Activated CD8-positive, alpha-beta memory T cell treated with anti-CD3 and anti-CD28 coated beads, Interleukin-2, amount 10 ng/mL, durations not matched to agents 7 days and 5 days (primary cell): Measurements from ENCODE around the gene TTLL4. TPM values are rescaled to one million over a fixed set of nuclear protein-coding genes. Genes with fewer than 3 reads are reported as not detected.
"Not testable (repeated sequence)": the region's sequence is repeated elsewhere in the genome, so short reads cannot be mapped to it uniquely, and the experiment has no call there.

ENCODE experiments used
- ATAC-seq: fragments of 150-1000 bp; cut with Tn5 transposase; one replicate; pipeline ENCODE4 v1.10.0; 2021; ENCODE audit warnings: moderate library complexity
- CTCF ChIA-PET: fragments of 350-600 bp; sonication (Branson Sonifier 250); formaldehyde crosslinking; loops from one replicate; lab custom pipeline; 2021; ENCODE audit warnings: antibody characterized with exemption; lab: Charles Lee
- DNase-seq: peaks from one replicate; pipeline ENCODE4 v3.0.0-alpha.2; 2020
- H3K27ac Mint-ChIP-seq: one replicate; pipeline ENCODE4 v1.8.0; 2021; ENCODE audit warnings: mild to moderate bottlenecking, mixed read lengths
- H3K27me3 Mint-ChIP-seq: one replicate; pipeline ENCODE4 v1.8.0; 2021; ENCODE audit warnings: mixed read lengths
- H3K36me3 Mint-ChIP-seq: one replicate; pipeline ENCODE4 v1.8.0; 2021; ENCODE audit warnings: mild to moderate bottlenecking, mixed read lengths
- H3K4me1 Mint-ChIP-seq: one replicate; pipeline ENCODE4 v1.8.0; 2021; ENCODE audit warnings: mixed read lengths
- H3K4me3 Mint-ChIP-seq: one replicate; pipeline ENCODE4 v1.8.0; 2021; ENCODE audit warnings: mild to moderate bottlenecking, moderate library complexity, mixed read lengths
- H3K9me3 Mint-ChIP-seq: one replicate; pipeline ENCODE4 v1.8.0; 2022; ENCODE audit warnings: low read depth, mixed read lengths
- total RNA-seq, 2 experiments: library from RNA; stranded (reverse); gene quantifications; one replicate each; pipeline ENCODE4 v1.2.3, GENCODE V29; 2021

The TTLL4 gene, protein sequence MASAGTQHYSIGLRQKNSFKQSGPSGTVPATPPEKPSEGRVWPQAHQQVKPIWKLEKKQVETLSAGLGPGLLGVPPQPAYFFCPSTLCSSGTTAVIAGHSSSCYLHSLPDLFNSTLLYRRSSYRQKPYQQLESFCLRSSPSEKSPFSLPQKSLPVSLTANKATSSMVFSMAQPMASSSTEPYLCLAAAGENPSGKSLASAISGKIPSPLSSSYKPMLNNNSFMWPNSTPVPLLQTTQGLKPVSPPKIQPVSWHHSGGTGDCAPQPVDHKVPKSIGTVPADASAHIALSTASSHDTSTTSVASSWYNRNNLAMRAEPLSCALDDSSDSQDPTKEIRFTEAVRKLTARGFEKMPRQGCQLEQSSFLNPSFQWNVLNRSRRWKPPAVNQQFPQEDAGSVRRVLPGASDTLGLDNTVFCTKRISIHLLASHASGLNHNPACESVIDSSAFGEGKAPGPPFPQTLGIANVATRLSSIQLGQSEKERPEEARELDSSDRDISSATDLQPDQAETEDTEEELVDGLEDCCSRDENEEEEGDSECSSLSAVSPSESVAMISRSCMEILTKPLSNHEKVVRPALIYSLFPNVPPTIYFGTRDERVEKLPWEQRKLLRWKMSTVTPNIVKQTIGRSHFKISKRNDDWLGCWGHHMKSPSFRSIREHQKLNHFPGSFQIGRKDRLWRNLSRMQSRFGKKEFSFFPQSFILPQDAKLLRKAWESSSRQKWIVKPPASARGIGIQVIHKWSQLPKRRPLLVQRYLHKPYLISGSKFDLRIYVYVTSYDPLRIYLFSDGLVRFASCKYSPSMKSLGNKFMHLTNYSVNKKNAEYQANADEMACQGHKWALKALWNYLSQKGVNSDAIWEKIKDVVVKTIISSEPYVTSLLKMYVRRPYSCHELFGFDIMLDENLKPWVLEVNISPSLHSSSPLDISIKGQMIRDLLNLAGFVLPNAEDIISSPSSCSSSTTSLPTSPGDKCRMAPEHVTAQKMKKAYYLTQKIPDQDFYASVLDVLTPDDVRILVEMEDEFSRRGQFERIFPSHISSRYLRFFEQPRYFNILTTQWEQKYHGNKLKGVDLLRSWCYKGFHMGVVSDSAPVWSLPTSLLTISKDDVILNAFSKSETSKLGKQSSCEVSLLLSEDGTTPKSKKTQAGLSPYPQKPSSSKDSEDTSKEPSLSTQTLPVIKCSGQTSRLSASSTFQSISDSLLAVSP
- 10 to 100 TPM; 39.6 to 40.4 TPM for total RNA-seq

DNA sequence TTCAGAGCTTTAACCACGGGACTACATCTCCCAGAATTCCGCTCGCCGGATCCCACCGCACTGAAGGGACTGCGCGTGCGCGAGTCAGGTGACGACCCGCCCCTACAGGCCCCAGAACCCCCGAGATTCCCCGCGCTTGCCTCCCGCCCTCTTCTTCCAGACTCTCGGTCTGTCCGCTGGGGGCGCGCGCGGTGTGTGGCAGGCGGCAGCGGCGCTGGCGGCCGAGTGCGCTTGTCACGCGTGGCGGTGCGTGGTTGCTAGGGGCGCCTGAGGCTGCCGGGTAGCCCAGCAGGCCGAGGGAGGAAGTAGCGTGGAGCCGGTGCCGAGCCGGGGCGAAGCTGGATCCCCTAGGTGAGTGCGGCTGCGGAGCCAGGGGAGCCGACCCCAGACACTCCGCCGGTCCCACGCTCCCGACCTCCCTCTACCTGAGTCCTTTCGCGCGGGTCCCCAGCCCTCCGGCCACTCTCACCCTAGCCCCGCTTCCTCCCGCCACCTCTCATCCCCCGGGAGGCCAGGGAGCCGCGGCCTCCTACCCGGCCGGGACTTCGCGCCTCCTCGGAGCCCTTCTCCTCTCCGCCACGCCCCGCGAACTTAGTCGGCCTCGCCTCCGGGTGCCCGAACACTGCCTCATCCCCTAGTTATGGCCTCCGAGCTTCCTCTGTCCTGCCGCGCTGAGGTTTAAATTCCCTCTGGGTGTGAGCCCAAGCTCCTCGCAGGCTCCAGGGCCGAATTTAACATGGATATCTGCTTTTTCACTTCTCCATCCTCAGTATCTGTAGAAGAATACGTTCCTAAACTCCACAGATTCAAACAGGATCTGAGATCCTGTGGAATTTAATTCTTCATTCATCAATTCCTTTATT lies at the start of gene TTLL4:
TSS of gene TTLL4 (plus strand) at position 149 of the 863 bp plus-strand sequence. CDS start 26,842 bp downstream, outside the sequence.
- Mint-ChIP-seq H3K27ac (peak within 1 kb of the TSS; percentile 80), H3K4me3 (peak within 1 kb of the TSS; percentile 90), H3K36me3 (peaks cover 4% of the 10 kb centered on the region), H3K27me3 (peaks cover 7% of the 10 kb centered on the region), H3K9me3 (no peaks in the 10 kb centered on the region), H3K4me1 (peaks cover 52% of the 10 kb centered on the region)
- CTCF ChIA-PET = interaction anchor here (0.6 to 3.2 kb wide), 25 partner anchors 9 to 584 kb away, joined by 3 to 24 read pairs (median 4); partner anchors contain the start of genes BCS1L, RNF25, STK36 and WNT10A
- DNase-seq (peak; percentile 98), ATAC-seq (peak; percentile 95)

DNA sequence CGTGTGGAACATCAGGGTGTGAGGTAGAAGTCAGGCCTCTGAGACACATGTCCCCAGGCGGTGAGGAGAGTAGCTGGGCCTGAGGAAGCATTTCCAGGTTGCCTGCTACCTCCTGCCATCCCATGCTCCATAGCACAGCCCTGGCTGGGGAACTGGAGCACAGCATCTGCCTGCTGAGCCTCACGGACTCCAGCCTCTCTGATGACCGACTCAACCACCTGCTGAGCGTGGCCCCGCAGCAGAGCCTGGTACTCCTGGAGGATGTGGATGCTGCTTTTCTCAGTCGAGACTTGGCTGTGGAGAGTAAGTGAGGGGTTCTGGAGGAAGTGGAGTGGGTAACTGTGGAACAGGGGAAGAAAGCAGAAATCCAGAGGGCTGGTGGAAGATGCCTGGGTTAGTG lies 48.3 kb upstream of the TTLL4 start:
- CTCF ChIA-PET = interaction anchor here (6.9 kb wide), 1 partner anchor 13 kb away, joined by 40 read pairs; no protein-coding TSS in a partner anchor
- no peak overlapping the region for H3K27ac Mint-ChIP-seq
- H3K36me3 Mint-ChIP-seq = peaks cover 34% of the 10 kb centered on the region
- DNase-seq (no peak), ATAC-seq (no peak)
- no peaks in the 10 kb centered on the region for H3K9me3 Mint-ChIP-seq
- H3K4me1 Mint-ChIP-seq = peaks cover 33% of the 10 kb centered on the region
- H3K4me3 Mint-ChIP-seq = no peak overlapping the region
- no peaks in the 10 kb centered on the region for H3K27me3 Mint-ChIP-seq

DNA sequence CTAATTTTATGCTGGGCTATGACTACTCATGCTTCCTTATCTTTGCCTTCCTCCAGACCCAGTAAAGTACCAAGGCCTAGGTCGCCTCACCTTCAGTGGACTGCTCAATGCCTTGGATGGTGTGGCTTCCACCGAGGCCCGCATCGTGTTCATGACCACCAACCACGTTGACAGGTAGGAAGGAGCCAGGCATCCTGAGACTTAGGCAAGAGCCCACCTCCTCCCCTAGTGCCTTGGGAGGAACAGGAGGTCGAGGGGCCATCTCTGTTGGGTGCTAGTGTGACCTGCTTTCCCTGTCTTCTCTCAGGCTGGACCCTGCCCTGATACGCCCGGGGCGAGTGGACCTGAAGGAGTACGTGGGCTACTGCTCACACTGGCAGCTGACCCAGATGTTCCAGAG lies 47.8 kb upstream of the TTLL4 start:
- ATAC-seq (no peak), DNase-seq (no peak)
- H3K4me1 Mint-ChIP-seq = peaks cover 30% of the 10 kb centered on the region
- peaks cover 34% of the 10 kb centered on the region for H3K36me3 Mint-ChIP-seq
- no peaks in the 10 kb centered on the region for H3K9me3 Mint-ChIP-seq
- H3K27me3 Mint-ChIP-seq = no peaks in the 10 kb centered on the region
- no peak overlapping the region for H3K4me3 Mint-ChIP-seq
- CTCF ChIA-PET = interaction anchor here (6.9 kb wide), 1 partner anchor 14 kb away, joined by 40 read pairs; no protein-coding TSS in a partner anchor
- no peak overlapping the region for H3K27ac Mint-ChIP-seq

DNA sequence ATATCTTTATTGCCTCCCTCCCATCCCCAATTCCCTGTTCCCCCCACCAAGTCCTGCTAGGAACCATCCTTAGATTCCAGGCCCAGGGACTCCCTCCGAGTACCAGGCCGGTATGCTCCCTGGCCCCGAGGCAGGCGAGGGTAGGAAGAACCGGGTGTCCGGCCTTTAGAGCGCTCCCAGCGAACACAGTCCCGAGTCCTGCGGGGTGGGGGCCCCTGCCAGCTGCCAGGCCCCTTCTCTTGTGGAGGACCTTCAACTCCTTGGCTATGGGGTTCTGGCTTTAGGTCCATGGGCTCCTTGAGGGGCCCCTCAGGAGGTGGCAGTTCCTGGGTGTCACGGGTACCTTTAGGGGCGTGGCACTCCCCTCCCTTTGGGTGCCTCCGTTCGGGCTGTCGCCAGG lies 46.7 kb upstream of the TTLL4 start:
- CTCF ChIA-PET = interaction anchor here (1.0 kb wide), 1 partner anchor 184 kb away, joined by 3 read pairs; no protein-coding TSS in a partner anchor
- no peak for ATAC-seq
- no peak overlapping the region for H3K27ac Mint-ChIP-seq

DNA sequence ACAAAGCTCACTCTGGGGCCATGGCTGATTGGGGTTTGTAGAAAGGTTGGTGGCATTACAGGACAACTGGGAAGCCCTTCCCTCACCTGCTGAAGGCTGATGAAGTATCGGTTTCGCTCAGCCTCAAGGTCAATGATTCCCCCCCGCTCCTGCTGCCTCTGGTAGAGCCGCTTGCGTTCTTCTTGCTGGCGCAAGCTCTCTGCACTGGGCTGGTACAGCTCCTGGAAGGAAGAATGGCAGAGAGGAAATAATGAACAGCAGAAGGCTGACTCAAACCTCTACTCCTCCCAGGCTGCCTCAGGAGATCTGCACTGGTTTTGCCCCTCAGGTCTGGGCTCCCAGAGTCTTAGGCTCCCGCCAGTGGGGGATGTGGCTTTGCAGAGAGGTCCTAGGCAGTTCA lies 46.0 kb upstream of the TTLL4 start:
- H3K9me3 Mint-ChIP-seq = no peaks in the 10 kb centered on the region
- CTCF ChIA-PET = interaction anchor here (1.0 kb wide), 1 partner anchor 183 kb away, joined by 3 read pairs; no protein-coding TSS in a partner anchor
- H3K27ac Mint-ChIP-seq = no peak overlapping the region
- ATAC-seq = no peak
- peaks cover 20% of the 10 kb centered on the region for H3K4me1 Mint-ChIP-seq
- no peaks in the 10 kb centered on the region for H3K27me3 Mint-ChIP-seq
- H3K4me3 Mint-ChIP-seq = no peak overlapping the region
- H3K36me3 Mint-ChIP-seq = peaks cover 34% of the 10 kb centered on the region
- no peak for DNase-seq

More for the DNA sequence above, 46.7 kb upstream of the TTLL4 start:
- peaks cover 34% of the 10 kb centered on the region for H3K36me3 Mint-ChIP-seq
- no peaks in the 10 kb centered on the region for H3K9me3 Mint-ChIP-seq
- no peak for DNase-seq
- no peaks in the 10 kb centered on the region for H3K27me3 Mint-ChIP-seq
- no peak overlapping the region for H3K4me3 Mint-ChIP-seq
- H3K4me1 Mint-ChIP-seq = peaks cover 20% of the 10 kb centered on the region

DNA sequence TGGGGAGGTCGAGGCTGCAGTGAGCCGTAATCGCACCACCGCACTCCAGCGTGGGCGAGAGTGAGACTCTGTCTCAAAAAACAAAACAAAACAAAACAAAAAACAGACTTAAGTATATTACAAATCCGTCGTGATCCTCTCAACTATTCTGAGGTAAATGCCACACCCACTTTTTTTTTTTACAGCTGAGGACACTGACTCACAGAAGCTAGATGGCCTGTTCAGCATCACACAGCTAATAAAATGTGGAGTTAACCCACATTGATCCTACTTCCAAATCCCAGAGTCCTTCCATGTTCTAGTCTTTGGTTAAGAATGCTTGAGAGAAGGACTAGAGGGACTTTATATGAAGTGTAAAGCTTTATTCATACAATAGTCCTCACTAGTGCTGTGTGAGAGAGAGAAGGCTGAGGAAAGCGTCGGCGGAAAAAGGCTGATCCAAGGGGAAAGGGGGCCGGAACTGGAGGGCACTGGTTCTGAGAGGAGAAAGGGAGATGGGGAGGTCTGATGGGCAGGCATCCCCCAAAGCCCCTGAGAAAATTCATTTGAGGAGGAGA lies 39.5 kb upstream of the TTLL4 start:
- H3K4me3 Mint-ChIP-seq = peak overlapping the region; percentile 98
- H3K27ac Mint-ChIP-seq = peak overlapping the region; percentile 91
- peak; percentile 7 for ATAC-seq
- H3K36me3 Mint-ChIP-seq = peaks cover 10% of the 10 kb centered on the region
- no peaks in the 10 kb centered on the region for H3K27me3 Mint-ChIP-seq
- H3K4me1 Mint-ChIP-seq = peaks cover 24% of the 10 kb centered on the region
- DNase-seq = no peak
- H3K9me3 Mint-ChIP-seq = no peaks in the 10 kb centered on the region
- CTCF ChIA-PET = interaction anchor here (0.8 to 4.2 kb wide), 7 partner anchors 10 to 226 kb away, joined by 3 to 31 read pairs (median 4); partner anchors contain the start of genes BCS1L, TTLL4 and ZNF142

DNA sequence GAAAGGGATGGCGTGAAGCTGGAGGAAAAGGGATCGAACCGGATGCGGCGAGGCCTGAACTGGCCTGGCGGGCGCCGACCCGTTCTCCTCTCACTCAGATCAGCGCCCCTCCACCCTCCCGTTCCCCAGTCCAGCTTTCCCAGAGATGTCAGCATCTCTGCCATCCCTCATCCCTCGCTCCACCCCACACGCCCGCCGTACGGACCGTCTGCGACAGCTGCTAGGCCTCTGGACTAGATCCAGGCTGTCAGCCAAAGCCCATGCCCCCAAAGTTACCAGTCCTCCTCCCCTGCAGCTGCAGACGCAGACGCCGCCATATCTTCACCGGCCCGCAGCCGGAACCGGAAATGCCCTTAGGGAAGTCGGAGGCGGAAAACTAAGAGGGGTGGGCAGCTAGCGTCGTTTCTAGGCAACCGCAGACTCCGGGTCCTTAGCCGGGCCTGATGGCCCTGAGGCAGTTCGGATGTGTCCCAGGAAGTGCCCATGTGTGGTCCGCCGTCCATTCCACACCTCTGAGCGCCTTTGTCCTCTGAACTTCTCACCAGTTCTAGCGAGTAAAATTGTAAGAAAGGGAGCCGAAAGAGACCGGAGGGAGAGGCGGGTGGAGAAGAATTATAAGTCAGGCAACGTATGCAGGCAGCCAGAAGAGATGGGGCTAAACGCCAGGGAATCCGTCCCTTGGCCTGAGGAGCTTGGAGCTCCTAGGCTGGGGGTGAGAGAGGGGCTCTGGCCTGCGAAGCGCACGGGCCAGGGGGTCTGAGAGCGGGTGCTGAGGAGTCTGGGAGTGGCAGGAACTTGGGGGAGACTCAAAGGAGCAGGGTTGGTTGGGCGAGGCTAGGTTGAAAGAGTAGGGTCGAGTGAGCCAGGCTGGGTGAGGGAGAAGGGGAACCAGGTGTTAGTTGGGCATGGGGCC lies 38.7 kb upstream of the TTLL4 start, which contains the start of the genes RNF25 and STK36:
TSS of gene RNF25 (minus strand) at position 349 of the 913 bp plus-strand sequence. CDS start at position 317, 32 bp downstream.
TSS of gene STK36 (plus strand) at position 433 of the 913 bp plus-strand sequence. CDS start 744 bp downstream, outside the sequence.
- ATAC-seq (peak; percentile 97), DNase-seq (peak; percentile 89)
- CTCF ChIA-PET = interaction anchor here (0.8 to 4.2 kb wide), 8 partner anchors 10 to 226 kb away, joined by 3 to 31 read pairs (median 4); partner anchors contain the start of genes BCS1L, TTLL4 and ZNF142
- Mint-ChIP-seq H3K27me3 (no peaks in the 10 kb centered on the region), H3K9me3 (no peaks in the 10 kb centered on the region), H3K36me3 (peaks cover 9% of the 10 kb centered on the region), H3K4me3 (peak within 1 kb of the TSS; percentile 98), H3K27ac (peak within 1 kb of the TSS; percentile 91), H3K4me1 (peaks cover 24% of the 10 kb centered on the region)

DNA sequence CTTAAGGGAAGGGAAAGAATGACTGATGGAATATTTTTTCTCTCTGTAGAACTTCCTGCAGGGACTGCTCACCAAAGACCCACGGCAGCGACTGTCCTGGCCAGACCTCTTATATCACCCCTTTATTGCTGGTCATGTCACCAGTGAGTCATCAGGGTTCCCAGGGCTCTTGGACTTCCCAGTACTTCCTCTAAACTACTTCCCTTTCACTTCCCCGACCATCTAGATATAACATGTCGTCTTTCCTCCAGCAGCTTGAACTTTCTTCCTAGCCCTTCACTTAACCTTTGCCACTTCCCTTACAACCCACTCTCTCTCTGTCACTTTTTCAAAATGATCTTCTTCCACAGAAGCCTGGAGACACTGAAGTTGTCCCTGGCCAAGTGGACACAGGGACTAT lies 31.5 kb upstream of the TTLL4 start:
- ATAC-seq (no peak), DNase-seq (no peak)
- H3K27ac Mint-ChIP-seq = no peak overlapping the region
- CTCF ChIA-PET = no interaction called here
- no peaks in the 10 kb centered on the region for H3K4me1 Mint-ChIP-seq
- H3K36me3 Mint-ChIP-seq = no peaks in the 10 kb centered on the region
- H3K27me3 Mint-ChIP-seq = no peaks in the 10 kb centered on the region
- no peak overlapping the region for H3K4me3 Mint-ChIP-seq
- H3K9me3 Mint-ChIP-seq = no peaks in the 10 kb centered on the region

DNA sequence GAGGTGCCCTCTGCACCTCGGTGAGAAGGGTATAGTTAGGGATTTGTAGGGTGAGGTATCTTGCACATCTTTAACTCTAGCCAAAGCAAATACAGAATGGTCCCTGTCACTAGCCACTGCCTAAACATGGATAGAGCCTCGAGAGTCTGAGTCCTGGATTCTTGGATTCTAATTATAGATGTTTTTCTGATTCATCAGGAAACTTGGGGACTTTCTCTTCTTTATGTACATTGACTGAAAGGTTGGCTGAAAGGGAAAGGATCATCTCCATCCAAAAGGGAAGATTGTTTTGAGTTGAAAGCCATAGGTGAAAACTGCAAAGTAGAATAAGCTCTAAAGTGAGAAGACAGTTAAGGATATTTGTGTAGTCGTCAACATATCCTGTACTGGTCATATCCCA lies 30.6 kb upstream of the TTLL4 start:
- H3K27ac Mint-ChIP-seq = no peak overlapping the region
- no peak overlapping the region for H3K4me3 Mint-ChIP-seq
- no peaks in the 10 kb centered on the region for H3K4me1 Mint-ChIP-seq
- no peaks in the 10 kb centered on the region for H3K27me3 Mint-ChIP-seq
- no peak for DNase-seq
- CTCF ChIA-PET = interaction anchor here (1.0 kb wide), 1 partner anchor 21 kb away, joined by 4 read pairs; the partner anchor contains the start of genes BCS1L and ZNF142
- no peaks in the 10 kb centered on the region for H3K36me3 Mint-ChIP-seq
- no peaks in the 10 kb centered on the region for H3K9me3 Mint-ChIP-seq
- ATAC-seq = no peak

DNA sequence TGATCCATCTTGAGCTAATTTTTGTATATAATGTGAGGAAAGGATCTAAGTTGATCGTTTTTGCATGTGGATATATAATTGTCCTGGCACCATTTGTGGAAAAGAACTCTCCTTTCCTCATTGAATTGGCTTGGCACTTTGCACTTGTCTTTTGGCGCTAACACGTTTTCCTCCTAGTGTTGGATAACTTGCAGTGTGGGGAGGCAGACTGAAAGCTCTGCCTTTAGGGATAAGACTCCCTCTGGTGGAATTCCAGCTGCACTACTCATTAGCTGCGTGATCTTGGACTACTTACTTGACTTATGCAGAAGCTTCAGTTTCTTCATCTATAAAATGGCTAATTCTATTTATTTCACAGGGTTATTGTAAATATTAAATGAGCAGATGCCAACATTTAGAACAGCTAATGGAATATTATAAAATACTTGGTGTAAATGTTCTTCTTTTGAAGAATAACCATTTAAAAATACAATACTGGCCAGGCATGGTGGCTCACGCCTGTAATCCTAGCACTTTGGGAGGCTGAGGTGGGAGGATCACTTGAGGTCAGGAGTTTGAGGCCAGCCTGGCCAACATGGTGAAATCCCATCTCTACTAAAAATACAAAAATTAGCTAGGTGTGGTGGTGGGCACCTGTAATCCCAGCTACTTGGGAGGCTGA lies 23.1 kb upstream of the TTLL4 start:
- H3K9me3 Mint-ChIP-seq, H3K27me3 Mint-ChIP-seq, H3K27ac Mint-ChIP-seq, H3K36me3 Mint-ChIP-seq, H3K4me3 Mint-ChIP-seq, H3K4me1 Mint-ChIP-seq: not testable (repeated sequence)
- DNase-seq (peak; percentile 51), ATAC-seq (peak; percentile 73)
- CTCF ChIA-PET = interaction anchor here (0.6 to 2.6 kb wide), 14 partner anchors 10 to 386 kb away, joined by 3 to 15 read pairs (median 4); partner anchors contain the start of genes BCS1L, TTLL4 and ZNF142
